Choroid plexus epithelial cell (primary cell): ENCODE measurements around the gene RTP5.

Experiments
- DNase-seq: peaks from one replicate; pipeline ENCODE4 v3.0.0-alpha.2; 2010; ENCODE audit warnings: low read depth
- H3K4me3 ChIP-seq: 2 replicates; pipeline ENCODE4 v1.5.1; 2011; ENCODE audit warnings: low read depth, mild to moderate bottlenecking, control low read depth, low read length, moderate library complexity
- CTCF ChIP-seq: conservative IDR thresholded peaks from 2 replicates; pipeline ENCODE4 v1.5.1; 2011; ENCODE audit warnings: low read depth, mild to moderate bottlenecking, control low read depth, inconsistent platforms, low read length, moderate library complexity

The RTP5 gene

GRCh38 chr2:241861264-241861663 lies 8.3 kb upstream of the RTP5 start:
- no peak for TF ChIP-seq CTCF
- DNase-seq = no peak

GRCh38 chr2:241862093-241862492 lies 7.4 kb upstream of the RTP5 start:
- no peak overlapping the region for H3K4me3 ChIP-seq
- no peak for DNase-seq
- TF ChIP-seq CTCF = no peak

More at GRCh38 chr2:241861264-241861663, 8.3 kb upstream of the RTP5 start:
- no peak overlapping the region for H3K4me3 ChIP-seq

- no peak overlapping the region for H3K4me3 ChIP-seq
- TF ChIP-seq CTCF = no peak
- no peak for DNase-seq
Observed at GRCh38 chr2:241862775-241863535, 6.6 kb upstream of the RTP5 start.

GRCh38 chr2:241863536-241863954 lies 6.0 kb upstream of the RTP5 start:
- peak; percentile 56 for DNase-seq
- H3K4me3 ChIP-seq = no peak overlapping the region
- TF ChIP-seq CTCF = no peak

GRCh38 chr2:241864168-241864849 lies 5.2 kb upstream of the RTP5 start:
- no peak overlapping the region for H3K4me3 ChIP-seq
- DNase-seq = no peak
- TF ChIP-seq CTCF = no peak

- no peak for DNase-seq
- TF ChIP-seq CTCF = no peak
- H3K4me3 ChIP-seq = no peak overlapping the region
Observed at GRCh38 chr2:241864850-241865213, 4.7 kb upstream of the RTP5 start.
